Large intestine (tissue), 3 donors: ENCODE results near the gene UTP25. TPM values are rescaled to one million over a fixed set of nuclear protein-coding genes. Genes with fewer than 3 reads are reported as not detected.
"Not testable (repeated sequence)": the region's sequence is repeated elsewhere in the genome, so short reads cannot be mapped to it uniquely, and the experiment has no call there.

Experiments used
- DNase-seq, 2 donors: peaks; one replicate each; pipeline versions ENCODE4 v3.0.0 to v3.0.0-alpha.2; 2013
- H3K27ac ChIP-seq: one replicate; pipeline ENCODE4 v1.5.1; 2013; ENCODE audit warnings: low read length
- H3K27me3 ChIP-seq: 2 replicates; pipeline ENCODE4 v1.6.1; 2013; ENCODE audit warnings: low read length; ENCODE audit not compliant: control insufficient read depth, insufficient read depth
- H3K36me3 ChIP-seq: 2 replicates; pipeline ENCODE4 v1.6.1; 2013; ENCODE audit warnings: low read length; ENCODE audit not compliant: control insufficient read depth, insufficient read depth
- H3K4me1 ChIP-seq: one replicate; pipeline ENCODE4 v1.6.1; 2013; ENCODE audit warnings: low read length; ENCODE audit not compliant: control insufficient read depth, insufficient read depth
- H3K4me3 ChIP-seq: one replicate; pipeline ENCODE4 v1.5.1; 2013; ENCODE audit warnings: low read length
- H3K9me3 ChIP-seq: one replicate; pipeline ENCODE4 v1.6.1; 2013; ENCODE audit warnings: mild to moderate bottlenecking, low read depth, low read length, moderate library complexity; ENCODE audit not compliant: control insufficient read depth
- WGBS: methylation state at CpG from one replicate; pipeline ENCODE4 v1.1.5; 2013; ENCODE audit warnings: low lambda C conversion rate; ENCODE audit not compliant: insufficient coverage; 5-methylcytosine and 5-hydroxymethylcytosine counted together
- polyA plus RNA-seq: library from polyadenylated mRNA; unstranded; fragments of 120-200 nt; gene quantifications from one replicate; pipeline ENCODE4 v1.2.1, GENCODE V29; 2013

UTP25 gene
- polyA plus RNA-seq, 1 donor, result 8.4 TPM

DNA sequence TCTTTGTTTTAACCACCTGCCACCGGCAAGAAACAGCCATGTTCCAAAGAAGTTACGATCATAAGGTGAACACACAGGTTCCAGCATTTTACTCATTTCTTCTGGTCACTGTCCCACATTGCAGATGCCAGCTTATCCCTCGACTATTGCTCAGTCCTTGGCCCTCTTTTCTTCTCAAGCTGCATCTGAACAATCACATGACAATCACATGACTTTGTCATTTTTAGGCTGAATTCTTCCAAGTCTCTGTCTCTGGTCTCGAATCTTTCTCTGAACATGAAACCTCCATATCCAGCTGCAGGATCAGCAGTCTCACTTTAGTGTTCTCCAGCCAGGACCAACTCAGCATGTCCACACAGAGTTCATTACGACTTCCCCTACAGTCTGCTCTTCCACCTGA is 53.8 kb downstream of the UTP25 start:
- WGBS, result 96% methylated on average over 3 of the region's 5 CpGs
- Histone ChIP-seq H3K27me3 (peaks cover 17% of the 10 kb centered on the region), H3K9me3 (no peaks in the 10 kb centered on the region), H3K4me1 (peaks cover 6% of the 10 kb centered on the region), H3K4me3 (no peak overlapping the region), H3K36me3 (no peaks in the 10 kb centered on the region), H3K27ac (no peak overlapping the region)
- no peak for DNase-seq

DNA sequence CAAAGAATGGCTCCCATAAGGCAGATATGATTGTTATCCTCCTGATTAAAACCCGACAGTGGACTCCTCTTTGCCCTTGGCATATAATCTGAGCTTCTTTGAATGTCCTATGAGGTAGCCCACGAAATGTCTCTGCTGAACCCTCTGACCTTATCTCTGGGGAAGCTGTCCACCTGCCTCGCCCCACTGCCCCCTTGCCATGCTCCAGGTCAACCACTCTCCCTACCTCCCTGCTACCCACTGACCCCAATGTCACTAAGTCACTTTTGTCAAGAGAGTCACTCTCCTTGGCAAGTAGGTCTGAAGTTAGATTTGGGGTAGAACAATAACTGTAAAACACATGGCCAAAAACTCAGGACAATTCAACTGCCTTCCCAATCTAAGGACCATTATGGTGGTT is 54.5 kb downstream of the UTP25 start:
- no CpG with 5 or more reads among the region's 3 CpGs for WGBS
- Histone ChIP-seq H3K36me3 (no peaks in the 10 kb centered on the region), H3K27me3 (peaks cover 20% of the 10 kb centered on the region), H3K27ac (no peak overlapping the region), H3K9me3 (no peaks in the 10 kb centered on the region), H3K4me1 (peaks cover 6% of the 10 kb centered on the region), H3K4me3 (no peak overlapping the region)
- DNase-seq, result no peak

DNA sequence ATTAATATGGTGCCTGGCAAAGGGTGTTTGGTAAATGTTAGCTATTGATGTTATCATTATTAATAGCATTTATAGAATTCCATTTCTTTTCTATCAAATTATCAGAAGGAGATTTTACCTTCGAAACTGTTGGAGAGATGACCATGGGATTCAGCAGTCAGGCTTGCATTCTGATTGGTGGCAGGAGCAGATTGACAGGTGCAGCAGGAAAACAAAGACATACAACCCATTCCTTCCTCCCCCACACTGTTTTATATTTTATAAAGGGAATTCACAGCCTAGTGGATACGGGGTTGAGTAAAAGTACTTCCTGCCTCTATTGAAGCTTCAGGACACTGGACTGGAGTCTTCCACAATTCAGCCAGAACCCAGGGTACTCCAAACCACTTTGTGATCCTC is 55.2 kb downstream of the UTP25 start:
- H3K27me3 ChIP-seq, result peaks cover 20% of the 10 kb centered on the region

DNA sequence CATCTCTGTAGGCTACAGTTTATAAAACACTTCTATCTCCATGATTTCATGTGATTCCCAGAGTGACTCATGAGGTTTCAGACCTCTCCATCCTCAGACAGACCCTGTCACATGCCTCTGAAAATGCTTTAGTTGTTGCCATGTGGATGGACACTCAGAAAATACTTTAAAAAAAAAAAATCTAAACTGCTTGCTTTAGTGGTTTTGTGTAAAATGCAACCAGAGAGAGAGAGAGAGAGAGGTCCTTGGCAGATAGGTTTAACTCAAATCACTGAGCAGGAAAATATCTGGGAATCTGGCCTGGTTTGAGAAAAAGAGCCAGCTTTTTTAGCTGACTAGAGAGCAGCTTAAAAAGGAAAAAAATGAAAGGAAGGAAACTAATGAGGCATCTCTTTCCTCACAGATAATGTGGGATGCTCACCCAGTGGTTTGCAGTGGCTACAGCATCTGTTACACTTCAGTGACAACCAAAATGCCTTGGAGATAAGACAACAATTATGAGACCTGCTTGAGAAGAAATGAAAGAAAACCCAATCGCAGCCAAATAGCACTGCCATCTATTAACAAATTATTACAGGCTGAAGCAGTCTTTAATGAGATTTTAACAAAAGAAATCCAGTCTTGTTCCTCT is 55.7 kb downstream of the UTP25 start:
- Histone ChIP-seq H3K9me3 (no peaks in the 10 kb centered on the region), H3K4me3 (no peak overlapping the region), H3K27me3 (peaks cover 20% of the 10 kb centered on the region), H3K4me1 (peaks cover 6% of the 10 kb centered on the region), H3K27ac (no peak overlapping the region), H3K36me3 (no peaks in the 10 kb centered on the region)
- DNase-seq, result no peak
- no CpG with 5 or more reads among the region's 1 CpG for WGBS

More for the DNA sequence above, 55.2 kb downstream of the UTP25 start:
- DNase-seq, result no peak
- Histone ChIP-seq H3K9me3 (no peaks in the 10 kb centered on the region), H3K36me3 (no peaks in the 10 kb centered on the region), H3K4me3 (no peak overlapping the region), H3K27ac (no peak overlapping the region), H3K4me1 (peaks cover 6% of the 10 kb centered on the region)
- no CpG with 5 or more reads among the region's 2 CpGs for WGBS

DNA sequence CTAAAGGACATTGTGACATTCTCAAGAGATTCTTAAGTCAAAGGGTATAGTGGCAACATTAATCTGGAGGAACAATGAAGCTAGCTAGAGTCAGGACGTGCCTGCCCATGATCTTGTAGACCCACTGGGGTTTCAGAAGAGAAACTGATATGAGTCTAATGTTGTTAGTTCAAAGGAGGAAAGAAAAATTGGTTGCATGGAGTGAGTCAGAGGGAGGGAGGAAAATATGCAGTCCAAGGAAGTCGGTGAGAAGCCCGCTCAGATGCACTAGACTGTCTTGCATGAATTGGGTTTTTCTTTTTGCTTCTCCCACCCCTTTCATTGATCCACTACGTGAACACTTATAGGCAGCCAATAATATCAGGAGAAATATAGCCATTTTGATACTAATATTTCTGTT is 56.5 kb downstream of the UTP25 start:
- no peak overlapping the region for H3K27ac ChIP-seq
- peaks cover 6% of the 10 kb centered on the region for H3K4me1 ChIP-seq
- no peaks in the 10 kb centered on the region for H3K36me3 ChIP-seq
- H3K4me3 ChIP-seq, result no peak overlapping the region
- no peak for DNase-seq
- WGBS, result no CpG with 5 or more reads among the region's 4 CpGs
- no peaks in the 10 kb centered on the region for H3K9me3 ChIP-seq
- peaks cover 20% of the 10 kb centered on the region for H3K27me3 ChIP-seq

DNA sequence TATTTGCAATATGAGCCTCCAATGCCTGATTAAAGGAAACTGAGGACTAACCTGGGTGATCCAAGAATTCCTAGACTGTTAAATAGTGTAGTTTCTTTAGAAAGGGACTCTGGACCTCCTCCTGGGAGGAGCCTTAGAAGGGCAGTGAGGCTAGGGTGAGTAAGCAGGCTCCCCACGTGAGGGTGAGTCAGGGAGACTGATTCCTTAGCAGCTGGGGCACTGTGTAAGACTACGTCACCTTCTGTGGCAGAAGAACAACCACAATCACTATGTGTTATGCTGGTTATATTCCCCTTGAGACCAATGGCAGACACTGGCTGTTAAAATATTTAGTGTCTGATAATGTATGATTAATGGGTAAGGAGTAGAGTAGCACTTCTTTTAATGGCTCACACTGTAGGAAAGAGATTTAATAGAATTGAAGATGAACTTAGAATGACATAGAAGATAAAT is 56.9 kb downstream of the UTP25 start:
- no peak overlapping the region for H3K4me3 ChIP-seq
- H3K27me3 ChIP-seq, result peaks cover 20% of the 10 kb centered on the region
- H3K4me1 ChIP-seq, result peaks cover 6% of the 10 kb centered on the region
- H3K36me3 ChIP-seq, result no peaks in the 10 kb centered on the region
- WGBS, result no CpG with 5 or more reads among the region's 2 CpGs
- peak overlapping the region; percentile 11 for H3K27ac ChIP-seq
- no peaks in the 10 kb centered on the region for H3K9me3 ChIP-seq
- DNase-seq, result peak; percentile 92 to 95

DNA sequence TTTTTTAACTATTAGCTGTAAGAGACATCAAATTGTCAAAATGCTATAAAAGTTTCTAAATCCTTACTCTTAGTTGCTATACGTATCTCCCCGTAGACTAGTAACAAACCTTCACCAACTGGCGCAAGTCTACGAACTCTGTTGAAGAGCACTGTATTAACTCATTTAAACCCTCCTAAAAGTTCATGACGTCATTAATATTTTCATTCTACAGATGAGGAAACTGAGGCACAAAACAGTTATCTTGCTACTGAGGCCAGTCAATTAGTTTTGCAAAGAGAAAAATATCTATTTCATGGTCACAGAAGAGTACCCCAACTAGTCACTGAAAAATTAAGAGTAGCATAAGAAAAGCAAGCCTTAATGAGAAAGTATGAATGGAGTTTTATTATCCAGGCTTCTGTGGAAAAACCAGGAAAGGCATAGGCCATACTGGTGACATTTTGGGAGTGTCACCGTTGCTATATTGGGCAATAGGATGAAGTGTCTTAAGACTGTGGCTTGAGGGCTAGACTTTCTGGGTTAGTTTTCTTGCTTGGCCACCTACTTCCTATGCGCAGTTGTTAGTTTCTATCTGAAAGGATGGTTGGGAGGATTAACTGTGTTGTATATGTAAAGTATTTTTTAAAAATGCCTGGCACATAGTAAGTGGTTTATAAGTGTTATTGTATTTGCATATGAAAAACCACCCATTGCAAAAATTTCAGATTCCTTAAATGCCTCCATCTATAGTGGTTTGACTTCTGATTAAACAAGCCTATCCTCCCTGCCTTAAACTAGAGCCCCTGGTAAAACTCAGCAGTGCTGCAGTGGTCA is 57.8 kb downstream of the UTP25 start:
- peaks cover 20% of the 10 kb centered on the region for H3K27me3 ChIP-seq
- H3K36me3 ChIP-seq, result no peaks in the 10 kb centered on the region
- no CpG with 5 or more reads among the region's 7 CpGs for WGBS
- H3K4me3 ChIP-seq, result no peak overlapping the region
- no peak overlapping the region for H3K27ac ChIP-seq
- H3K9me3 ChIP-seq, result no peaks in the 10 kb centered on the region
- no peak for DNase-seq
- H3K4me1 ChIP-seq, result peaks cover 6% of the 10 kb centered on the region

DNA sequence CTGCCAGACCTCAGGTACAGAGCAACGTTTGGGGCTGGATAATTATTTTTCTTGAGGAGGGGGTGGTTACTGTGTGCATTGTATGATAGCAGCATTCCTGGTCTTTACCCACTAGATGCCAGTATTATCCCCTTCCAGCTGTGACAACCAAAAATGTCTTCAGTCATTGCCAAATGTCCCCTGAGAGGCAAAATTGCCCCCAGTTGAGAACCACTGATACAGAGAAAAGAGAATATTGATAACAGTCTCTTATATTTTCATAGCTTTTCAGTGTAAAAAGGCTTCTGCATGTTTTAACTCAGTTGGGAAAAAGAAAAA is 58.4 kb downstream of the UTP25 start:
- Histone ChIP-seq H3K4me3 (no peak overlapping the region), H3K9me3 (no peaks in the 10 kb centered on the region), H3K36me3 (no peaks in the 10 kb centered on the region), H3K4me1 (peaks cover 6% of the 10 kb centered on the region), H3K27ac (no peak overlapping the region), H3K27me3 (peaks cover 16% of the 10 kb centered on the region)
- no peak for DNase-seq
- no CpG with 5 or more reads among the region's 1 CpG for WGBS

DNA sequence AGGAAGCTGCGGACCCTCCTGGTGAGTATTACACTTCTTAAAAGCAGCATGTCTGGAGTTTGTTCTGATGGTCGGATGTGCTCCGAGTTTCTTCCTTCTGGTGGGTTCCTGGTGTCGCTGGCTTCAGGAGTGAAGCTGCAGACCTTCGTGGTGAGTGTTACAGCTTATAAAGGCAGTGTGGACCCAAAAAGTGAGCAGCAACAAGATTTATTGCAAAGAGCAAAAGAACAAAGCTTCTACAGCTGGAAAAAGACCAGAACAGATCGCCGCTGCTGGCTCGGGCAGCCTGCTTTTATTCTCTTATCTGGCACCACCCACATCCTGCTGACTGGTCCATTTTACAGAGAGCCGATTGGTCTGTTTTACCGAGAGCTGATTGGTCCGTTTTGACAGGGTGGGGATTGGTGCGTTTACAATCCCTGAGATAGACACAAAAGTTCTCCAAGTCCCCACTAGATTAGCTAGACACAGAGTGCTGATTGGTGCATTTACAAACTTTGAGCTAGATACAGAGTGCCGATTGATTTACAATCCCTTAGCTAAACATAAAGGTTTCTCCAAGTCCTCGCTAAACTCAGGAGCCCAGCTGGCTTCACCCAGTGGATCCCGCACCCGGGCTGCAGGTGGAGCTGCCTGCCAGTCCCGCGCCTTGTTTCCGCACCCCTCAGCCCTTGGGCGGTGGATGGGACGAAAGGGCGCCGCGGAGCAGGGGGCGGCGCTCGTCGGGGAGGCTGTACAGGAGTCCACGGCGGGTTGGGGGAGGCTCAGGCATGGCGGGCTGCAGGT is 60.7 kb downstream of the UTP25 start:
- not testable (repeated sequence) for H3K4me3 ChIP-seq, H3K27ac ChIP-seq, DNase-seq, H3K36me3 ChIP-seq, H3K9me3 ChIP-seq, H3K27me3 ChIP-seq, H3K4me1 ChIP-seq
- no CpG with 5 or more reads among the region's 31 CpGs for WGBS

DNA sequence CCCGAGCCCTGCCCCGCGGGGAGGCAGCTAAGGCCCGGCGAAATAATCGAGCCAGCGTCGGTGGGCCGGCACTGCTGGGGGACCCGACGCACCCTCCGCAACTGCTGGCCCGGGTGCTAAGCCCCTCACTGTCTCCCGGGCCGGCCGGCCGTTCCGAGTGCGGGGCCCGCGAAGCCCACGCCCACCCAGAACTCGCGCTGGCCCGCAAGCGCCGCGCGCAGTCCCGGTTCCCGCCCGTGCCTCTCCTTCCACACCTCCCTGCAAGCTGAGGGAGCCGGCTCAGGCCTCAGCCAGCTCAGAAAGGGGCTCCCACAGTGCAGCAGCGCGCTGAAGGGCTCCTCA is 61.3 kb downstream of the UTP25 start:
- Histone ChIP-seq H3K27ac (no peak overlapping the region), H3K27me3 (peaks cover 4% of the 10 kb centered on the region), H3K9me3 (no peaks in the 10 kb centered on the region), H3K4me3 (no peak overlapping the region), H3K4me1 (peaks cover 5% of the 10 kb centered on the region), H3K36me3 (no peaks in the 10 kb centered on the region)
- no CpG with 5 or more reads among the region's 35 CpGs for WGBS
- DNase-seq, result no peak
